ENCODE data around the gene DCTPP1. TPM values are rescaled to one million over a fixed set of nuclear protein-coding genes. Genes with fewer than 3 reads are reported as not detected.
"Not testable (repeated sequence)": the region's sequence is repeated elsewhere in the genome, so short reads cannot be mapped to it uniquely, and the experiment has no call there.

DCTPP1 gene
- total and polyA plus RNA-seq, 9 of the 15 experiments (the other 6 are each of a cell fraction or from before 2014, with no cell fraction given) = 45.0 to 132 (median 80.6) TPM

DNA sequence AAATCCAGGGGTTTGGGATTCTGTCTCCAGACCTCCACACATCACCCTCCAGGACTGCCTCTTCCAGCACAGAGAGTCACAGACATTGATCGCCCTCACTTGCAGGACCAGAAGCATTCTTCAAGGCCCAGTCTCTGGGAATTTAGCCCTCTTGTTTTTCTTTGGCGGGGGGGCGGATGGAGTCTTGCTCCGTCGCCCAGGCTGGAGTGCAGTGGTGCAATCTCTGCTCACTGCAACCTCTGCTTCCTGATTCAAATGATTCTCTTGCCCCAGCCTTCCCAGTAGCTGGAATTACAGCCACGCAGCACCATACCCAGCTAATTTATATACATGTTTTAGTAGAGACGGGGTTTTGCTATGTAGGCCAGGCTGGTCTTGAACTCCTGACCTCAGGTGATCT lies 34.2 kb upstream of the DCTPP1 start:
- Histone ChIP-seq H4K20me1 (replicated peaks; ENCODE audit: control insufficient read depth, insufficient read depth, low read length) (no peaks in the 10 kb centered on the region), H3K79me2 (ENCODE audit: control insufficient read depth, insufficient read depth, low read length) (no peaks in the 10 kb centered on the region), H3K4me2 (ENCODE audit: insufficient read depth, low read length) (no peak overlapping the region), H3K9me3 (replicated peaks; ENCODE audit: control insufficient read depth, insufficient read depth, low read depth, low read length) (no peaks in the 10 kb centered on the region), H3K9me1 (ENCODE audit: control insufficient read depth, insufficient read depth, low read length) (no peaks in the 10 kb centered on the region), H3K9ac (ENCODE audit: insufficient read depth in 1 of 2, low read depth in 2 of 2, low read length in 2 of 2) (no peak overlapping the region), H2AFZ (ENCODE audit: low read depth, low read length) (no peak overlapping the region), H3K36me3 (ENCODE audit: control insufficient read depth, insufficient read depth, low read length) (no peaks in the 10 kb centered on the region), H3K4me3 (no peak overlapping the region), H3K27me3 (ENCODE audit: control insufficient read depth in 2 of 2, insufficient read depth in 2 of 2, low read length in 2 of 2) (no peaks in the 10 kb centered on the region), H3K4me1 (replicated peaks in 1 of 2; ENCODE audit: control insufficient read depth in 2 of 2, insufficient read depth in 2 of 2, low read length in 2 of 2) (peaks cover 0 to under 1% of the 10 kb centered on the region in 2 experiments; a peak in 2 of 5 replicates), H3K27ac (ENCODE audit: extremely low read depth, low read depth, low read length) (no peak overlapping the region)
- CTCF ChIA-PET (ENCODE audit: low intra/inter-chr PET ratio) = no interaction called here
- intact Hi-C loops (cut with micrococcal nuclease) = no loop called here
- no peak for FAIRE-seq
- no peak for ATAC-seq
- POLR2A ChIA-PET = no interaction called here
- in situ Hi-C loops (cut with MboI) = no loop called here
- no peak for DNase-seq (ENCODE audit: extremely low read depth in 1 of 4, low spot score in 3 of 4)
- BruUV-seq (replicated peaks) = no TSS peak
- 57% methylated on average over 7 of the region's 7 CpGs for WGBS (ENCODE audit: insufficient coverage, low coverage, missing lambda C conversion rate)
- TF ChIP-seq, protein P1, sequence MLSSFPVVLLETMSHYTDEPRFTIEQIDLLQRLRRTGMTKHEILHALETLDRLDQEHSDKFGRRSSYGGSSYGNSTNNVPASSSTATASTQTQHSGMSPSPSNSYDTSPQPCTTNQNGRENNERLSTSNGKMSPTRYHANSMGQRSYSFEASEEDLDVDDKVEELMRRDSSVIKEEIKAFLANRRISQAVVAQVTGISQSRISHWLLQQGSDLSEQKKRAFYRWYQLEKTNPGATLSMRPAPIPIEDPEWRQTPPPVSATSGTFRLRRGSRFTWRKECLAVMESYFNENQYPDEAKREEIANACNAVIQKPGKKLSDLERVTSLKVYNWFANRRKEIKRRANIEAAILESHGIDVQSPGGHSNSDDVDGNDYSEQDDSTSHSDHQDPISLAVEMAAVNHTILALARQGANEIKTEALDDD (IDR thresholded peaks at IDR 0.05) = no peak

DNA sequence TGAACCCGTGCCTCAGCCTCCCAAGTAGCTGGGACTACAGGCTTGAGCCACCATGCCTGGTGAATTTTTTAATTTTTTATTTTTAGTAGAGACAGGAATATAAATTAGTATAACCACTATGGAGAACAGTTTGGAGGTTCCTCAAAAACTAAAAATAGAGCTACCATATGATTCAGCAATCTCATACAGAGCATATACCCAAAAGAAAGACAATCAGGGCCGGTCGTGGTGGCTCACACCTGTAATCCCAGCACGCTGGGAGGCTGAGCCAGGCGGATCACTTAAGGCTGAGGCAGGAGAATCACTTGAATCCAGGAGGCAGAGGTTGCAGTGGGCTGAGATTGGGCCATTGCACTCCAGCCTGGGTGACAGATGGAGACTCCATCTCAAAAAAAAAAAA lies 31.6 kb upstream of the DCTPP1 start:
- FAIRE-seq; H3K9me3 ChIP-seq (replicated peaks; ENCODE audit: control insufficient read depth, insufficient read depth, low read depth, low read length); H3K79me2 ChIP-seq (ENCODE audit: control insufficient read depth, insufficient read depth, low read length); DNase-seq (ENCODE audit: extremely low read depth in 1 of 4, low spot score in 3 of 4); H3K4me1 ChIP-seq (replicated peaks in 1 of 2; ENCODE audit: control insufficient read depth in 2 of 2, insufficient read depth in 2 of 2, low read length in 2 of 2); H3K4me2 ChIP-seq (ENCODE audit: insufficient read depth, low read length); H2AFZ ChIP-seq (ENCODE audit: low read depth, low read length); BruUV-seq (replicated peaks); H3K36me3 ChIP-seq (ENCODE audit: control insufficient read depth, insufficient read depth, low read length); H4K20me1 ChIP-seq (replicated peaks; ENCODE audit: control insufficient read depth, insufficient read depth, low read length); H3K4me3 ChIP-seq; CTCF ChIA-PET (ENCODE audit: low intra/inter-chr PET ratio); H3K27me3 ChIP-seq (ENCODE audit: control insufficient read depth in 2 of 2, insufficient read depth in 2 of 2, low read length in 2 of 2); ATAC-seq; in situ Hi-C loops (cut with MboI); intact Hi-C loops (cut with micrococcal nuclease); H3K9me1 ChIP-seq (ENCODE audit: control insufficient read depth, insufficient read depth, low read length); H3K27ac ChIP-seq (ENCODE audit: extremely low read depth, low read depth, low read length); H3K9ac ChIP-seq (ENCODE audit: insufficient read depth in 1 of 2, low read depth in 2 of 2, low read length in 2 of 2): not testable (repeated sequence)
- 34% methylated on average over 5 of the region's 5 CpGs for WGBS (ENCODE audit: insufficient coverage, low coverage, missing lambda C conversion rate)
- POLR2A ChIA-PET = interaction anchor here (0.5 kb wide), 1 partner anchor 20 kb away, joined by 3 read pairs; no protein-coding TSS in a partner anchor

Data from K562 (cell line).